GM21723 (cell line): Measurements from ENCODE around the gene KANK3.
A peak's percentile ranks its signal among the peaks of the same experiment; 100 is the strongest.
"Not testable (repeated sequence)": the region's sequence is repeated elsewhere in the genome, so short reads cannot be mapped to it uniquely, and the experiment has no call there.

Source experiments
- ATAC-seq: cut with Tn5 transposase; IDR thresholded peaks from one replicate; pipeline ENCODE4 v1.9.1; 2021; ENCODE audit warnings: mild to moderate bottlenecking, moderate library complexity; ENCODE audit not compliant: unreplicated experiment

The KANK3 gene

DNA sequence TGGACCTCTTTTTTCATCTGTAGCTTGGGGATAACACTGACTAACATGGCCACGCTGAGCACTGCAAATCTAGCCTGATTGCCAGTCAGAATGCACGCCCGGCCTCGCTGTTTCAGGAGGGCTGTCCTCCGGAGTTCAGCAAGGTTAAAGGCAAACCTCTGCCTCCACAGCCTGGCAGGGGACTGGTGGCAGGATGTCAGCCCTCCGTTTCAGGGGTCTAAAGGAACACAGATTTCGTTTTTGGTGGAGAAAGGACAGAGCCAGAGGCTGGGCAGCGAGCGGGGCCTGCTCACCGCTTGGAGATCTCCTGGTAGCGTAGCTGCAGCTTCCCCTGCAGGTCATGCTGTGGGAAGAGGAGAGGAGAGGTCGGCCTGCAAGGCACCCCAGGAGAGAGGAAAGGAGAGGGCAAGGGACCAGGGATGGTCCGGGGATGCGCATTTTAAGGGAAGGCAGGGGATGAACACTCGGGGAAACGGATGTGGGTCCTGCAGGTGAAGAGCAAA is 22.4 kb downstream of the KANK3 start:
- ATAC-seq = peak; percentile 23

DNA sequence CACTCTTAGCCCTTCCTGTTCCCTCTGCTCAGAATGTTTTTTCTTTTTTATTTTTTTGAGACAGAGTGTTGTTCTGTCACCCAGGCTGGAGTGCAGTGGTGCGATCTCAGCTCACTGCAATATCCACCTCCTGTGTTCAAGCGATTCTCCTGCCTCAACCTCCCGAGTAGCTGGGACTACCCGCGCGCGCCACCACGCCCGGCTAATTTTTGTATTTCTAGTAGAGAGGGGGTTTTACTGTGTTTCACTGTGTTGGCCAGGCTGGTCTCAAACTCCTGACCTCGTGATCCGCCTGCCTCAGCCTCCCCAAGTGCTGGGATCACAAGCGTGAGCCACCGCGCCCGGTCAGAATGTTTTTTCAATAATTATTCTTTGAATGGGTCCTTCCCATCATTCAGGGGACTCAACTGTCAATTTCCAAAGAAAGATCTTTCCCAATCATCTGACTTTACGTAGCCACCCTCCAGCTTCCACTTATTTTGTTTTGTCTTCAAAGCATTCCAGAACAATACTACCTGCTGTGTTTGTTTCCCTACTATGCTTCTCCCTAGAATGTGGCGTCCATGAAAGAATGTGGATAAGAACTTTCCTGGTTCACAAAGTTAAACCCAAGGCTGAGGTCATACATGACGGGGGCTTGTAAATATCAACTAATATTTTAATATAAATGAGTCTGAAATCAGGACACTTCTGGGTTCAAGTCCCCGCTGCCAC is 23.1 kb downstream of the KANK3 start:
- ATAC-seq = no peak

DNA sequence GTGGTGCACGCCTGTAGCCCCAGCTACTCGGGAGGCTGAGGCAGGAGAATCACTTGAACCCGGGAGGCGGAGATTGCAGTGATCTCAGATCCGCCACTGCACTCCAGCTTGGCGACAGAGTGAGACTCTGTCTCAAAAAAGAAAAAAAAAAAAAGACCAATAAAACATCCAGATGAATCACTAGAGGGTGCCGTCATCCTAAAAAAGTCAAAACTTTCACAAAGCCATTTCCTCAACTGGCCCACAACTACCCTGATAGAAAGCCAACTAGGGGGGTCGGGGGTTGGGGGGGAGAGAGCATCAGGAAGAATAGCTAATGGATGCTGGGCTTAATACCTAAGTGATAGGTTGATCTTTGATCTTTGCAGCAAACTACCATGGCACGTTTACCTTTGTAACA is 24.2 kb downstream of the KANK3 start:
- not testable (repeated sequence) for ATAC-seq

DNA sequence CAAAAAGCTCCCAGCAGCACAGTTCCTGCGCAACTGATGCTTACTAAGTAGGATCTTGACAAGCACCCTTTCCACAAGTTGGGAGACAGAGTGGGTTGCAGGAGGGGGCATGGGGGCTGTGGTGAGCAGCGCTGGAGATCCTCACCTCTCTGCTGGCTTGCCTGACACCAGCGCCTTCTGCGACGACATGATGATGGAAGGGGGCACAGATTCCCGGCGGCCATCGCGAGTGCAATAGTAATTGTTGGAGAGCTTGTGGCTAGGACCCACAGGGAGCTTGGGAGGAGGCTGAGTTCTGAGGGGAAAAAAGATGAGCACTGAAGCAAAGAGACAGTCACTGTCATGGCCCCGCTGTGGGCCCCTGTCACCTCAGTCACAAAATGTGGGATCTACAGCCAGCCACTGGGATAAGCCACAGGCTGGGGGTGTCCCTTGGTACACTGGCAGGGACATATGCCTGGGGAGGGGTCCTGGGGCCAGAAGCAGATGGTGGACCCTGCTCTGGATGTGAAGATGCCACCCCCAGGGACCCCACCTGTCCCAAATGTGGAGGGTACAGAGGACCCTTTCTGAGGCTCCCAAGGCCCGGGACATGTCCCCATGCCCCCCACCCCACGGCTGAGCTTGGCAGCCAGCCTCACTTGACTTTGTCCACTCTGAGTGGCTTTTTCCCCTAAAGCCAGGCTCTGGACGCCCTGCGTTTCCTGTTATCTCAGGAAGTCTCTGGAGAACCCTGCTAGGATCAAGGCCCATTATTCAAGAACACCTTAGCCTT is 26.5 kb downstream of the KANK3 start:
- ATAC-seq = no peak

DNA sequence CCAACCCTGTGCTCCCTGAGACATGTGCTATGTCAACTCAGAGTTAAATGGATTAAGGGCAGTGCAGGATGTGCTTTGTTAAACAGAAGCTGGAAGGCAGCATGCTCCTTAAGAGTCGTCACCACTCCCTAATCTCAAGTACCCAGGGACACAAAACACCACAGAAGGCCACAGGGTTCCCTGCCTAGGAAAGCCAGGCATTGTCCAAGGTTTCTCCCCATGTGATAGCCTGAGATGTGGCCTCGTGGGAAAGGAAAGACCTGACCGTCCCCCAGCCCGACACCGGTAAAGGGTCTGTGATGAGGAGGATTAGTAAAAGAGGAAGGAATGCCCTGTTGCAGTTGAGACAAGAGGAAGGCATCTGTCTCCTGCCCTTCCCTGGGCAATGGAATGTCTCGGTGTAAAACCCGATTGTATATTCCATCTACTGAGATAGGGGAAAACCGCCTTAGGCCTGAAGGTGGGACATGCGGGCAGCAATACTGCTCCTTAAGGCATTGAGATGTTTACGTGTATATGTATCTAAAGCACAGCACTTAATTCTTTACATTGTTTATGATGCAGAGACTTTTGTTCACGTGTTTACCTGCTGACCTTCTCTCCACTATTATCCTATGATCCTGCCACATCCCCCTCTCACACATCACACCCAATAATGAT is 28.0 kb downstream of the KANK3 start:
- ATAC-seq = not testable (repeated sequence)

DNA sequence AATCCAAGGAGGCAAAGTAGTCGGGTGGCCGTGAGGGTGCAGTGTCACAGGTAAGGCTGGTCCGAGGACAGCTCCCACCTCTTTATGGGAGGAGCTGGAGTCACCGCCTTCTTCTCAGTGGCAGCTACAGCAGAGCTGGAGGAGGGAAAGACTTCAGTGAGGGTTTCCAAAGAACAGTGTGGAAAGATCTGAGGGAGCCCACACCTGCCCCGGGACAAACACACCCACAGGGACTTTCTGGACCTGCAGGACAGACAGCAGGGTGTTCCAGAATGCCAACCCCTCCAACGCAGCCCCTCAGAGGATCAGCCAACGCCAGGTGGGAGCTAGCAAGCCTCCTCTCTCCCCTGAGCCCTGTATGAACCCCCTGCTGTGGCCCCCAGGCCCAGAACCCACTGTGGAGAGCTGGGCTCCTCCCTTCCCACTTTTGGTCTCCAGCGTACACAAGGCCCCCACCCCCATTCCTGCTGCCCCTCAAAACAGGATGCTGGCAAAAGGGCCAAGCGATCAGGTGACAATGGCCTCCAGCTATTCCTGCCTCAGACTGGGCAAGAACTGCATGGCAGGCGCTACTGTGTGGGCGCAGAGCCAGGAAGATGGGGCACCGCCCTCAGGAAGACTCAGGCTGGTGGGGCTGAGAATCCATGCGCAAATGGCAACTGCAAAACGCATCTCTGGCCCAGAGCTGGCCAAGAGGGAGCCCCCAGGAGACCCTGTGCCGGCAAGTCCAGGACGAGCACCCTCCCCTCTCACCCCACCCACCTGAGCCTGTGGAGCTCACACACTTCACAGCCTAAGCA is 31.4 kb downstream of the KANK3 start:
- no peak for ATAC-seq

DNA sequence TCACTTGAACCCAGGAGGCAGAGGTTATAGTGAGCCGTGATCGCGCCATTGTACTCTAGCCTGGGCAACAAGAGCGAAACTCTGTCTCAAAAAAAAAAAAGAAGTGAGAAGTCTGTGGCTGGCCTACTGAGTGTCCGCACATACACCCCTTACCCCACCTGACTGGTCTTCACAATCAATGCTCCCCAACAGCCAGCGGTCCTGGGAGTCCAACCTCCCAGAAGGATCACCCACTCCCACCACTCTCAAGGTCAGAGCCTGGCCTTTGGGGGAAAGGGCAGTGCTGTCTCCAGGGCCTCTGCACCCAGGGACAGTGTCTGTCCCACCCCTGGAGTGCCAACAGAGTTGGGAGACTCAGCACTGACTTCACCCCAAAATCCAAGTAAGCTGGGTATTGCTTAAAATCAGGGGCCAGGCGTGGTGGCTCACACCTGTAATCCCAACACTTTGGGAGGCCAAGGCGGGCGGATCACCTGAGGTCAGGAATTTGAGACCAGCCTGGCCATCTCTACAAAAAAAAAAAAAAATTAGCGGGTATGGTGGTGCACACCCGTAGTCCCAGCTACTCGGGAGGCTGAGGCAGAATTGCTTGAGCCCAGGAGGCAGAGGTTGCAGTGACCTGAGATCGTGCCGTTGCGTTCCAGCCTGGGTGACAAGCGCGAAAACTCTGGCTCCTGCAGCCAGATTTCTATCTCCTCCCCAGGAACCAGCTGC is 32.6 kb downstream of the KANK3 start:
- ATAC-seq = no peak

DNA sequence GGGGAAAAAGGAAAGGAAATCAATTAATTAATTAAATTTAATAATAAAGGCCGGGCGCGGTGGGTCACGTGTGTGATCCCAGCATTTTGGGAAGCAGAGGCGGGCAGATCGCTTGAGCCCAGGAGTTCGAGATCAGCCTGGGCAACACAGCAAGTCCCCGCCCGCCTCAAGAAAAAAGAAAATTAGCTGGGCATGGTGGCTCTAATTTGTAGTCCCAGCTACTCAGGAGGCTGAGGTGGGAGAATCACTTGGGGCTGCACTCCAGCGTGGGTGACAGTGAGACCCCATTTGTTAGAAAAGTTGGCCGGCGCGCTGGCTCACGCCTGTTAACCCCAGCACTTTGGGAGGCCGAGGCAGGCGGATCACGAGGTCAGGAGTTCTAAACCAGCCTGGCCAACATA is 34.2 kb downstream of the KANK3 start:
- no peak for ATAC-seq

DNA sequence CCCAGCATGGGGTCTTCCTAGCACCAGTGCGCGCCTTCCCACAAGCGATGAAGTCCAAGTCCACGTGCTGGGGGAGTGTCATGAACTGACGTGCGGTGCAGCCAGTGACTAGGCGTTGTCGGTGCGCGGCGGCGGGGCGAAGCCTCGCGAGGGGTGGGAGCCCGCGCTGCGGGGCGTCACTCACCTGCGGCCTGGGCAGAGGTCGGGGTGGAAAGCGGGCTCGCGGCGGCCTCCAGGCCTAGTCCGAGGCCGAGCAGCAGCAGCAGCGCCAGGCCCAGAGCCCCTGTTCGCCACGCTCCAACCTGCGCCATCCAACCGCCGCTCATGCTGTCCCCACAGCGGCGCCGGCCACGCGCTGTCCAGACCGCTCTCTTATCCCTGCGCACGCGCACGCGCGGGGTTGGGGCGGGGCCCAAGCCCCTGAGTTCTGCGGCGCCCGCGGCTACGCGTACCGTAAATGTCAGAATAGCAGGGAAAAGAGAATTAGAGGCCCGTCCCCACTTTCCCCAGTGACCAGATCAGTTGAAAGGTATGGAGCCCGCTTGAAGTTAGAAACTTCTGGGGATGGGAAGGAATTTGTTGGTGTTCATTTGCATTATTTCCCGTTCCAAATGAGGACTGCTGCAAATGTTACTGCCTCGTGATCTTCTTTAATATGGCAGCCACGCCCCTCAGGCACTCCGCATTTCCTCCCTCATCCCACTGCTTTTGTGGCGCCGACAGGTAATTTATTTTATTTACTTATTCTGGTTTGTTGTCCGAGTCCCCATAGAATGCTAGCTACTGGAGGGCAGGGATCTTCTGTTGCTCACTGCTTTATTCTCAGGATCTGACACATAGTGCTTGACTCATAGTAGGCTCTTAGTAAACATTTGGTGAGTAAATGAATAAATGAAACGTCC is 34.8 kb downstream of the KANK3 start, which contains the start of gene CD320:
TSS of gene CD320 (minus strand) at position 394 of the 902 bp plus-strand sequence. CDS start at position 326, 68 bp downstream.
- peak; percentile 74 for ATAC-seq

DNA sequence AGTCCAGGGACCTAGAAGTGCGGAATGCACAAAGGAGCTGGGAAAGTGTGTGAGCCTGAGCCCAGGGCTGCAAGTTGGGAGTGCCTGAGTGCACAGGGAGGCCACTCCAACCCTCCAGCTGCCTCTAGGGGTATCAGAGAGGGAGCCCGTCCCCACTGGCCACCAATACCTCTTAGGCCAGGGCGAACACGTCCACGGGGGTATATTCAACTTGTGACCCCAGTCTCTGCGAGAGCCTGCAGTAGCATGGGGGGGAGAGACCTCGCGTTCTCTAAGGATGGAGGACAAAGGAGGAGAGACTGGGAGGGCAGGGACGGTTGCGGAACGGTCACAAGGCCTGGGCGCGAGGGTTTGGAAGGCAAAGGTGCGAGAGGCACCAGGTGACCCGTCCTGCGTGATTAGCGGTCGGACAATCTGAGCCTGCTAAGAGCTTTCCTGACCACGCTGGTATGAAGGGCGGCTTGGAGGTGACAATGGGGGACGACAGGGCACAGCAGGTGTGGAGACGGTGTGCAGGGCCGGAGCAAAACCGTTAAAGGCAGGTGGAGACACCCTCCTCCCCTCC is 35.6 kb downstream of the KANK3 start:
- ATAC-seq = no peak

DNA sequence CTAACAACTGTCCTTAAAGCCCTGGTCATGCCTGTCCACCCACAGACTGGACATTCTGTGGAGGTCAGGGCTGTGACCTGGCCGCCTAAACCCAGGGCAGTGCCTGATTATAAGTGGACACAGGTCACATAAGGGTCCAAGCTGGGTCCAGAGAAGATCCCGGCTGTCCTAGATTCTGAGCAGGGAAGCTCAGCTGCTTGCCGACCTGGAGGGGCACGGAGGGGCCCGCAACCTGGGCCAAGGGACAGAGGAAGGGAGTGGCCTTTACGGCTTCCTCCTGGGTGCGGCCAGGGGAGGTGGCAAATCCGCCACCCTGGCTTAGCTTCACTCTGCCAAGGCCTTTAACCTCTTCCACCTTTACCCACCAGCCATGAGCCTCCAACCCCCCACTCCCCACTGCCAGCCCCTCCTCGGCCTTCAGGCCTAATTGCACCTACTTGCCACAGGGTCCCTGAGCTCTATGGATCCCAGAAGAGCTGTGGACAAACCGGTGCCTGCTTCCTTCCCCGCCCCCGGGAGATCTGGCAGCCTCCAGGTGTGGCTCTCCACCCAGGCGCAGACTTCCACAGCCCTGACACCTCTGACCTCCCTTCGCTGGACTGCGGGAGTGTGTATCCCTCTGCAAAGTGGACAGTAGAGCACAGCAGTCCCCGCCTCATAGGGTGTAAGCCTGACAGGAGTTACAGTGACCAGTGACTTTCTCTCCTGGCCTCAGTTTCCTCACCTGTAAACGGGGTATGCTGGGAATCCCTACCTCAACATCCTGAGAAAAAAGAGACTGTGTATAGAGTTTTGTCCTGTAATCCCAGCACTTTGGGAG is 36.6 kb downstream of the KANK3 start:
- no peak for ATAC-seq

DNA sequence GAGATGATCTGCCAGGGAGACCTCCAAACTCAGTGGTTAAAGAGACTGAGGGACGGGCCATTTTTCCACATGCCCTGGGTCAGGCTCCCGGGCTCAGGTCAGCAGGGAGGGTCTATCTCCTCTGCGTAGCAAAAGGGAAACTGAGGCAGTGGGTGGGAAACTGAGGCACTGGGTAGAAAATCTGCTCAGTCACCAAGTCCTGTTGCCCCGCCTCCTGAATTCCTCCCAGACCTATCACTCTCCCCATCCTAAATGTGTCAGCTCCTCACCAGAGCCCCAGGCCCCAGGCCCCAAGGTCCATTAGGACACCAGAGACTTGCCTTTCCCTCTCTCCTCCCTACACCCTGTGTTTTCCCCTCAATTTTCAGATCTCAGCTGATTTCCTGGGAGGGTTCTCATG is 37.3 kb downstream of the KANK3 start:
- ATAC-seq = no peak

DNA sequence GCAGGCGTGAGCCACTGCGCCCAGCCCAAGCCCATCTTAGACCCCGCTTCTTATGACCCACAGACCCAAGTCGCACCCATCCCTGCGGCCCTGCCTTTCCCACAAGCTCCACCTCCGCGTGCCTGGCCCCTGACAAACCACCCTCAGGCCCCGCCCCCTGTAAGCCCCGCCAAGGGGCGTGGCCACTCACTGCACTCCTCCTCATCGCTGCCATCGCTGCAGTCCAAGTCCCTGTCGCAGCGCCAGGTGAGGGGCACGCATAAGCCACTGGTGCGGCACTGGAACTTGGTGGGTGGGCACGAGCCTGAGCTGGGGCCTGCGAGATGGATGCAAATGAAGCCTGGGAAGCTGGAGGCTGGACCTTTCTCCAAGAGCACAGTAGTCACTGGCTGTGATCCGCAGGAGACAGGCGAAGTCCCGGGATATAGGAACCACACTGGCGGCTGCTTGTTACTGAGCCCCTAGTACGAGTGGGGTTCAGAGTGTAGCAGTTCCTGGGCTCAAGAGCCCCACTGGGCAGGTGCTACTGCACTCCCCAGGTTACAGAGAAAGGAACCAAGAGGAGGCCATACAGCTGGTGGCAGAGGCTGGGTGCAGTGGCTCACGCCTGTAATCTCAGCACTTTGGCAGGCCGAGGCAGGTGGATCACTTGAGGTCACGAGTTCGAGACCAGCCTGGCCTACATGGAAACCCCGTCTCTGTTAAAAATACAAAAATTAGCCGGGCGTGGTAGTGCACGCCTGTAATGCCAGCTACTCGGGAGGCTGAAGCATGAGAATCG is 38.0 kb downstream of the KANK3 start:
- no peak for ATAC-seq

DNA sequence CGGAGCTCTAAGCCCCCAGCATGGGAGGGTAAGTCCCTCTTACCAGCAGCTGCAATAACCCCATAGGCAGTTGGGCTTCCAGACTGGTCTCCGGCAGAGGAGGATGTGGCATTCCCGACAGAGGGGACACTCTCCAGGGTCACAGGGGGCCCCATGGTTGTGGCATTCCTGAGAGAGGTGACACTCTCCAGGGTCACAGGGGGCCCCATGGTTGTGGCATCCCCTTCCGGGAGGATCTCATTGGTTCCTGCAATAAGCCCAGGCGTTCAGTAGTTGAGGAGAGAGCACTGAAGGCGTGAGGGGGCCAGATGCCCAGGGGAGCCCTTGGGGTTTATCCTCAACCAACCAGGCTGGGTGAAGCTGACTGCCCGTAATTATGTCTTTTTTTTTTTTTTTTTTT is 40.3 kb downstream of the KANK3 start:
- ATAC-seq = no peak

DNA sequence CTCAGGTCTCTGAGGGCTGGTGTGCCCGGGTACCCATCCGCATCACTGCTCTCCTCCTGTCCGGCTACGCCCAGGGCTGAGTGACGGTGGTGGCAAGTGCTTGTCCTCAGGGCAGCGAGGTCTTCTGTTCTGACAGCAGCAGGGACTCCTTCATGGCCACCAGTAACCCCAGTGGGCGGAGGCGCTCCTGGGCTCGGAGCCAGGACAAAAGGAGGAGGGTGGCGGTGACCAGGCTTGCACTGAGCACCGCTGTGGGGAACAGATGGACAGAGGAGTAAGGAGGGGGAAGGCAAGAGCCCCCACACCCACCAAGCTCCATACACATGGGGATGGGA is 40.7 kb downstream of the KANK3 start:
- ATAC-seq = no peak

DNA sequence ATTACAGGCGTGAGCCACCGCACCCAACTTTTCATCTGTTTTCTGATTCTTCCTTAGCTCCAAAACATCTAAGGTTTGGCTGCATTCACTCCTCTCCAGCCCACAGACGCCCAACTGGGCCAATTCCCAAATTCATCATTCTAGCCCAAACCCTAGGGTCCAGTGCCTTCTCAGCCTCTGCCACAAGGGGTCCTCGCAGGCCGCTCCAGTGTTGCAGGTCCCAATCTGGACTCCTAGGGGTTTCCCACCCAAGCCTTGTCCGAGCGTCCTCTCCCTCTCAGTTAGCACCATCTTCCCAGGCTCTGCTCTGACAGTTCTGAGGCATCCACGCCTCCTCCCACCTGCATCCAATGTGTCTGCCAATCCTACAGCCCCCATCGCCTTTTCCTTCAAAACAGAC is 51.7 kb downstream of the KANK3 start:
- ATAC-seq = not testable (repeated sequence)

DNA sequence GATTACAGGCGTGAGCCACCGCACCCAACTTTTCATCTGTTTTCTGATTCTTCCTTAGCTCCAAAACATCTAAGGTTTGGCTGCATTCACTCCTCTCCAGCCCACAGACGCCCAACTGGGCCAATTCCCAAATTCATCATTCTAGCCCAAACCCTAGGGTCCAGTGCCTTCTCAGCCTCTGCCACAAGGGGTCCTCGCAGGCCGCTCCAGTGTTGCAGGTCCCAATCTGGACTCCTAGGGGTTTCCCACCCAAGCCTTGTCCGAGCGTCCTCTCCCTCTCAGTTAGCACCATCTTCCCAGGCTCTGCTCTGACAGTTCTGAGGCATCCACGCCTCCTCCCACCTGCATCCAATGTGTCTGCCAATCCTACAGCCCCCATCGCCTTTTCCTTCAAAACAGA is 66.6 kb downstream of the KANK3 start:
- not testable (repeated sequence) for ATAC-seq
